HEK293 (cell line): ENCODE data around the gene P2RY6.

Experiments
- CTCF ChIA-PET: fragments of 350-600 bp; formaldehyde crosslinking; extraction: SDS; loops from one replicate; lab custom pipeline; 2021; ENCODE audit warnings: antibody characterized with exemption; lab: Yijun Ruan, JAX
- POLR2A ChIA-PET: fragments of 300-600 bp; formaldehyde crosslinking; extraction: SDS; loops from one replicate; lab custom pipeline; 2020; ENCODE audit warnings: antibody characterized with exemption, inconsistent platforms; lab: Yijun Ruan, JAX
- H3K27ac ChIP-seq: fragments of 200-500 bp; sonication (Bioruptor generic); 2 replicates; pipeline ENCODE4 v1.5.1; 2014; ENCODE audit warnings: low read depth, low read length, control low read depth, inconsistent platforms; ENCODE audit errors: extremely low read depth
- H3K36me3 ChIP-seq, 2 experiments: fragments of 200-500 bp in 1 of 2; sonication (Bioruptor generic) in 1 of 2; 1 replicate in 1 of 2; 2 replicates in 1 of 2; pipeline ENCODE4 v1.5.1; 2014 to 2017; ENCODE audit warnings: inconsistent platforms in 2 of 2, low read length in 2 of 2; ENCODE audit not compliant: control insufficient read depth in 2 of 2, insufficient read depth in 1 of 2
- H3K4me1 ChIP-seq: fragments of 200-500 bp; sonication (Bioruptor generic); 2 replicates; pipeline ENCODE4 v1.5.1; 2014; ENCODE audit warnings: mild to moderate bottlenecking, low read length, inconsistent platforms; ENCODE audit not compliant: control insufficient read depth, insufficient read depth
- H3K4me3 ChIP-seq: 2 replicates; pipeline ENCODE4 v1.5.1; 2011; ENCODE audit warnings: low read depth, mild to moderate bottlenecking, control low read depth, low read length, moderate library complexity
- H3K9me3 ChIP-seq: fragments of 200-500 bp; sonication (Bioruptor generic); 2 replicates; pipeline ENCODE4 v1.5.1; 2014; ENCODE audit warnings: low read depth, low read length, inconsistent platforms; ENCODE audit not compliant: control insufficient read depth, insufficient read depth
- GFI1B ChIP-seq: fragments of 450-650 bp; formaldehyde crosslinking; IDR thresholded peaks from 2 replicates; pipeline ENCODE4 v1.5.1; 2016; ENCODE audit warnings: missing biosample characterization, missing genetic modification characterization
- GLI2 ChIP-seq: fragments of 450-650 bp; formaldehyde crosslinking; IDR thresholded peaks from 2 replicates; pipeline ENCODE4; 2017; ENCODE audit warnings: missing biosample characterization, missing genetic modification characterization, low read depth, borderline replicate concordance
- MYNN ChIP-seq: fragments of 450-650 bp; formaldehyde crosslinking; IDR thresholded peaks from 2 replicates; pipeline ENCODE4 v1.5.1; 2016; ENCODE audit warnings: missing biosample characterization, missing genetic modification characterization, borderline replicate concordance
- REPIN1 ChIP-seq: fragments of 450-650 bp; formaldehyde crosslinking; IDR thresholded peaks from 2 replicates; pipeline ENCODE4 v1.5.1; 2017; ENCODE audit warnings: missing biosample characterization, missing genetic modification characterization, low read depth
- TRIM28 ChIP-seq: IDR thresholded peaks from 2 replicates; pipeline ENCODE4 v1.6.1; 2011; ENCODE audit warnings: low read length, control low read depth, borderline replicate concordance
- ZBTB21 ChIP-seq: fragments of 450-650 bp; formaldehyde crosslinking; IDR thresholded peaks from 2 replicates; pipeline ENCODE4 v1.5.1; 2017; ENCODE audit warnings: missing biosample characterization, missing genetic modification characterization
- ZFP69B ChIP-seq: fragments of 450-650 bp; formaldehyde crosslinking; IDR thresholded peaks from 2 replicates; pipeline ENCODE4 v1.5.1; 2016; ENCODE audit warnings: missing biosample characterization, missing genetic modification characterization
- ZNF114 ChIP-seq: fragments of 450-650 bp; formaldehyde crosslinking; IDR thresholded peaks from 2 replicates; pipeline ENCODE4 v1.5.0; 2017; ENCODE audit warnings: missing biosample characterization, missing genetic modification characterization
- ZNF221 ChIP-seq: fragments of 450-650 bp; formaldehyde crosslinking; IDR thresholded peaks from 2 replicates; pipeline ENCODE4 v1.5.1; 2017; ENCODE audit warnings: missing biosample characterization, missing genetic modification characterization, borderline replicate concordance
- ZNF223 ChIP-seq: fragments of 450-650 bp; formaldehyde crosslinking; IDR thresholded peaks from 2 replicates; pipeline ENCODE4 v1.5.1; 2016; ENCODE audit warnings: missing biosample characterization, missing genetic modification characterization
- ZNF266 ChIP-seq: fragments of 450-650 bp; formaldehyde crosslinking; IDR thresholded peaks from 2 replicates; pipeline ENCODE4 v1.5.1; 2016; ENCODE audit warnings: missing biosample characterization, missing genetic modification characterization, low read depth
- ZNF324 ChIP-seq: fragments of 450-650 bp; formaldehyde crosslinking; IDR thresholded peaks from 2 replicates; pipeline ENCODE4 v1.5.1; 2016; ENCODE audit warnings: missing biosample characterization, missing genetic modification characterization
- ZNF391 ChIP-seq: fragments of 450-650 bp; formaldehyde crosslinking; IDR thresholded peaks from 2 replicates; pipeline ENCODE4 v1.5.1; 2016; ENCODE audit warnings: low read depth, missing biosample characterization, missing genetic modification characterization, borderline replicate concordance
- ZNF549 ChIP-seq: fragments of 450-650 bp; IDR thresholded peaks from 2 replicates; pipeline ENCODE4 v1.5.1; 2018; ENCODE audit warnings: missing biosample characterization, missing genetic modification characterization, mild to moderate bottlenecking, inconsistent platforms, moderate library complexity
- ZNF558 ChIP-seq: fragments of 450-650 bp; formaldehyde crosslinking; IDR thresholded peaks from 2 replicates; pipeline ENCODE4 v1.5.1; 2016; ENCODE audit warnings: missing biosample characterization, missing genetic modification characterization
- ZNF623 ChIP-seq: fragments of 450-650 bp; formaldehyde crosslinking; IDR thresholded peaks from 2 replicates; pipeline ENCODE4 v1.5.1; 2016; ENCODE audit warnings: missing biosample characterization, missing genetic modification characterization
- ZNF626 ChIP-seq: fragments of 450-650 bp; sonication (Bioruptor Pico); formaldehyde crosslinking; IDR thresholded peaks from 2 replicates; pipeline ENCODE4 v1.5.1; 2018; ENCODE audit warnings: missing biosample characterization, missing genetic modification characterization, inconsistent platforms
- ZNF629 ChIP-seq: fragments of 450-650 bp; formaldehyde crosslinking; IDR thresholded peaks from 2 replicates; pipeline ENCODE4 v1.5.1; 2017; ENCODE audit warnings: missing biosample characterization, missing genetic modification characterization
- ZNF658 ChIP-seq: fragments of 450-650 bp; formaldehyde crosslinking; IDR thresholded peaks from 2 replicates; pipeline ENCODE4; 2016; ENCODE audit warnings: missing biosample characterization, missing genetic modification characterization
- ZNF707 ChIP-seq: fragments of 450-650 bp; formaldehyde crosslinking; IDR thresholded peaks from 2 replicates; pipeline ENCODE4 v1.5.1; 2016; ENCODE audit warnings: missing biosample characterization, missing genetic modification characterization
- ZSCAN16 ChIP-seq: fragments of 450-650 bp; formaldehyde crosslinking; IDR thresholded peaks from 2 replicates; pipeline ENCODE4 v1.5.1; 2016; ENCODE audit warnings: missing biosample characterization, missing genetic modification characterization
- TF ChIP-seq, protein P1 (sequence below): fragments of 450-650 bp; formaldehyde crosslinking; conservative IDR thresholded peaks from 2 replicates; pipeline ENCODE4 v1.5.1; 2016; ENCODE audit warnings: low read depth, missing biosample characterization, missing genetic modification characterization
- TF ChIP-seq, protein P2 (sequence below): fragments of 450-650 bp; formaldehyde crosslinking; IDR thresholded peaks from 2 replicates; pipeline ENCODE4 v1.5.1; 2016; ENCODE audit warnings: missing biosample characterization, missing genetic modification characterization, low read depth
- TF ChIP-seq, protein P3 (sequence below): fragments of 450-650 bp; formaldehyde crosslinking; IDR thresholded peaks from 2 replicates; pipeline ENCODE4 v1.5.1; 2017; ENCODE audit warnings: missing biosample characterization, missing genetic modification characterization

Gene P2RY6

DNA sequence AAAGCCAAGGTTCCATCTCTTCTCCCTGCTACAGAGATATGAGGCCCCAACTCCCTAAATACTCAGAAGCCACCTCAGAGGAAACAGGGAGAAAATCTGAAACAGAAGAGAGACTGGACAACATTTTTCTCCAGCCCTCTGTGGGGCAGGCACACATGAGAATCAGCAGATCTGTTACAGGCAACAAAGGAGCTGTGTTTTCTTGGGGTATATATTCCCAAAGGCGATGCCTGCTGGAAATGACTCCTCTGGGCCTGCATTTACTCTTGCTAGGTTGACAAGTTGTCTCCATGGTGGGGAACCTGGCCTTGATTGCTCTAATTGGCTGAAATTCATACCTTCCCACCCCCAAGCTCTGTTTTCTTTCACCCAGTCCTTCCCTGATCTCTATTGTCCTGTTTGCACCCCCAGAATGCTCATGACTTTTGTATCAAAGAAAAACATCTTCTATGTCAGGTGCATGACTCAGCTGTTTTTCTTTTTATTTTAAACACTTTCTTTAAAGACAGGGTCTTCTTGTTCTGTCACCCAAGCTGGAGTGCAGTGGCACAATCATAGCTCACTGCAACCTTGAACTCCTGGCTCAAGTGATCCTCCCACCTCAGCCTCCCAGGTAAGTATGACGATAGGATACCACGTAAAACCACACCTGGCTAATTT, 23.5 kb upstream of the P2RY6 start:
- H3K9me3 ChIP-seq: no peaks in the 10 kb centered on the region
- POLR2A ChIA-PET: no interaction called here
- CTCF ChIA-PET: interaction anchor here (0.6 to 1.2 kb wide), 3 partner anchors 11 to 41 kb away, joined by 3 to 5 read pairs (median 4); no protein-coding TSS in a partner anchor
- H3K4me1 ChIP-seq: no peaks in the 10 kb centered on the region
- H3K27ac ChIP-seq: no peak overlapping the region
- no peak overlapping the region for H3K4me3 ChIP-seq
- no peak for TF ChIP-seq ZNF623
- no peak for TF ChIP-seq ZNF114 (tag by site-specific recombination)
- TF ChIP-seq GFI1B (tag by site-specific recombination): no peak
- no peak for TF ChIP-seq ZNF549 (tag by site-specific recombination)
- no peak for TF ChIP-seq REPIN1 (tag by site-specific recombination)
- TF ChIP-seq ZNF223 (tag by site-specific recombination): no peak
- TF ChIP-seq ZNF391 (tag by site-specific recombination): no peak
- no peak for TF ChIP-seq ZNF221 (tag by site-specific recombination)
- TF ChIP-seq, protein P1, sequence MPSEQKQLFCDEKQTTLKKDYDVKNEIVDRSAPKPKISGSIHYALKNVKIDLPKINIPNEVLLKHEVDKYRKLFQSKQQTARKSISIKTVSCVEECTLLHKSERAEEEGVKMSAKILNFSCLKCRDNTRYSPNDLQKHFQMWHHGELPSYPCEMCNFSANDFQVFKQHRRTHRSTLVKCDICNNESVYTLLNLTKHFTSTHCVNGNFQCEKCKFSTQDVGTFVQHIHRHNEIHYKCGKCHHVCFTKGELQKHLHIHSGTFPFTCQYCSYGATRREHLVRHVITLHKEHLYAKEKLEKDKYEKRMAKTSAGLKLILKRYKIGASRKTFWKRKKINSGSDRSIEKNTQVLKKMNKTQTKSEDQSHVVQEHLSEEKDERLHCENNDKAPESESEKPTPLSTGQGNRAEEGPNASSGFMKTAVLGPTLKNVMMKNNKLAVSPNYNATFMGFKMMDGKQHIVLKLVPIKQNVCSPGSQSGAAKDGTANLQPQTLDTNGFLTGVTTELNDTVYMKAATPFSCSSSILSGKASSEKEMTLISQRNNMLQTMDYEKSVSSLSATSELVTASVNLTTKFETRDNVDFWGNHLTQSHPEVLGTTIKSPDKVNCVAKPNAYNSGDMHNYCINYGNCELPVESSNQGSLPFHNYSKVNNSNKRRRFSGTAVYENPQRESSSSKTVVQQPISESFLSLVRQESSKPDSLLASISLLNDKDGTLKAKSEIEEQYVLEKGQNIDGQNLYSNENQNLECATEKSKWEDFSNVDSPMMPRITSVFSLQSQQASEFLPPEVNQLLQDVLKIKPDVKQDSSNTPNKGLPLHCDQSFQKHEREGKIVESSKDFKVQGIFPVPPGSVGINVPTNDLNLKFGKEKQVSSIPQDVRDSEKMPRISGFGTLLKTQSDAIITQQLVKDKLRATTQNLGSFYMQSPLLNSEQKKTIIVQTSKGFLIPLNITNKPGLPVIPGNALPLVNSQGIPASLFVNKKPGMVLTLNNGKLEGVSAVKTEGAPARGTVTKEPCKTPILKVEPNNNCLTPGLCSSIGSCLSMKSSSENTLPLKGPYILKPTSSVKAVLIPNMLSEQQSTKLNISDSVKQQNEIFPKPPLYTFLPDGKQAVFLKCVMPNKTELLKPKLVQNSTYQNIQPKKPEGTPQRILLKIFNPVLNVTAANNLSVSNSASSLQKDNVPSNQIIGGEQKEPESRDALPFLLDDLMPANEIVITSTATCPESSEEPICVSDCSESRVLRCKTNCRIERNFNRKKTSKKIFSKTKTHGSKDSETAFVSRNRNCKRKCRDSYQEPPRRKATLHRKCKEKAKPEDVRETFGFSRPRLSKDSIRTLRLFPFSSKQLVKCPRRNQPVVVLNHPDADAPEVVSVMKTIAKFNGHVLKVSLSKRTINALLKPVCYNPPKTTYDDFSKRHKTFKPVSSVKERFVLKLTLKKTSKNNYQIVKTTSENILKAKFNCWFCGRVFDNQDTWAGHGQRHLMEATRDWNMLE (tag by site-specific recombination): no peak
- TF ChIP-seq, protein P2, sequence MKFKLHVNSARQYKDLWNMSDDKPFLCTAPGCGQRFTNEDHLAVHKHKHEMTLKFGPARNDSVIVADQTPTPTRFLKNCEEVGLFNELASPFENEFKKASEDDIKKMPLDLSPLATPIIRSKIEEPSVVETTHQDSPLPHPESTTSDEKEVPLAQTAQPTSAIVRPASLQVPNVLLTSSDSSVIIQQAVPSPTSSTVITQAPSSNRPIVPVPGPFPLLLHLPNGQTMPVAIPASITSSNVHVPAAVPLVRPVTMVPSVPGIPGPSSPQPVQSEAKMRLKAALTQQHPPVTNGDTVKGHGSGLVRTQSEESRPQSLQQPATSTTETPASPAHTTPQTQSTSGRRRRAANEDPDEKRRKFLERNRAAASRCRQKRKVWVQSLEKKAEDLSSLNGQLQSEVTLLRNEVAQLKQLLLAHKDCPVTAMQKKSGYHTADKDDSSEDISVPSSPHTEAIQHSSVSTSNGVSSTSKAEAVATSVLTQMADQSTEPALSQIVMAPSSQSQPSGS (tag by site-specific recombination): no peak
- no peaks in the 10 kb centered on the region for H3K36me3 ChIP-seq

DNA sequence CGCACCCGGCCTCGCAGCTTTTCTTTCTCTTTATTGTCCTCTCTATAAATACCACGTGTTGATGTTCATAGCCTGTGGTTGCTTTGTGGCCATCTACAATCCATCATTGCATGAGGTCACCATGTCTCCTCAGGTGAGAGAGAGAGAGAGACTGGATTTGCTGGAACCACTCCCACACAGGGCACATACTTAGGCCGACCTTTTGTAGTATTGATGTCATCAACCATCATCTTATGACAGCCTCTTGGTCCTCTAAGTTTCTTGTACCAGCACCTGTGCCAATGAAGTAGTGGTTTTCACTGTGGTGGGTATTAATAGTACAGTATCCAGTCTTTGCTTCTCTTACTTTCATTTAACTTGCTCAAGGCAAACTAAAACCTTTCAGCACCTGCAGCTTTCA, 22.8 kb upstream of the P2RY6 start:
- CTCF ChIA-PET: interaction anchor here (0.6 to 1.2 kb wide), 3 partner anchors 12 to 40 kb away, joined by 3 to 5 read pairs (median 4); no protein-coding TSS in a partner anchor
- H3K4me3 ChIP-seq: no peak overlapping the region
- no peak overlapping the region for H3K27ac ChIP-seq
- no peaks in the 10 kb centered on the region for H3K4me1 ChIP-seq
- no peaks in the 10 kb centered on the region for H3K9me3 ChIP-seq
- no peaks in the 10 kb centered on the region for H3K36me3 ChIP-seq
- POLR2A ChIA-PET: no interaction called here
- TF ChIP-seq ZNF658 (tag by site-specific recombination) (no peak), ZNF707 (tag by site-specific recombination) (no peak), ZNF629 (peak; percentile 56; the same call in 1 of the 2 replicates), TRIM28 (no peak), ZFP69B (tag by site-specific recombination) (no peak), ZSCAN16 (no peak), MYNN (tag by site-specific recombination) (no peak), GLI2 (tag by site-specific recombination) (no peak), ZNF558 (tag by site-specific recombination) (no peak), ZBTB21 (tag by site-specific recombination) (0 out of 2 replicates have a peak, but pooled peaks have one; percentile 26), ZNF266 (tag by site-specific recombination) (no peak), ZNF324 (no peak), ZNF626 (tag by site-specific recombination) (no peak)
- TF ChIP-seq, protein P3, sequence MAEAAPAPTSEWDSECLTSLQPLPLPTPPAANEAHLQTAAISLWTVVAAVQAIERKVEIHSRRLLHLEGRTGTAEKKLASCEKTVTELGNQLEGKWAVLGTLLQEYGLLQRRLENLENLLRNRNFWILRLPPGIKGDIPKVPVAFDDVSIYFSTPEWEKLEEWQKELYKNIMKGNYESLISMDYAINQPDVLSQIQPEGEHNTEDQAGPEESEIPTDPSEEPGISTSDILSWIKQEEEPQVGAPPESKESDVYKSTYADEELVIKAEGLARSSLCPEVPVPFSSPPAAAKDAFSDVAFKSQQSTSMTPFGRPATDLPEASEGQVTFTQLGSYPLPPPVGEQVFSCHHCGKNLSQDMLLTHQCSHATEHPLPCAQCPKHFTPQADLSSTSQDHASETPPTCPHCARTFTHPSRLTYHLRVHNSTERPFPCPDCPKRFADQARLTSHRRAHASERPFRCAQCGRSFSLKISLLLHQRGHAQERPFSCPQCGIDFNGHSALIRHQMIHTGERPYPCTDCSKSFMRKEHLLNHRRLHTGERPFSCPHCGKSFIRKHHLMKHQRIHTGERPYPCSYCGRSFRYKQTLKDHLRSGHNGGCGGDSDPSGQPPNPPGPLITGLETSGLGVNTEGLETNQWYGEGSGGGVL (tag by site-specific recombination): no peak
- TF ChIP-seq, protein P2 (tag by site-specific recombination): 0 out of 2 replicates have a peak, but pooled peaks have one; percentile 11
